ENCODE results near the gene SP7. TPM values are rescaled to one million over a fixed set of nuclear protein-coding genes. Genes with fewer than 3 reads are reported as not detected.
"Not testable (repeated sequence)": the region's sequence is repeated elsewhere in the genome, so short reads cannot be mapped to it uniquely, and the experiment has no call there.

SP7 gene
- total and polyA plus RNA-seq, 9 donors = 0.02 to 0.10 TPM; not detected in 7

DNA sequence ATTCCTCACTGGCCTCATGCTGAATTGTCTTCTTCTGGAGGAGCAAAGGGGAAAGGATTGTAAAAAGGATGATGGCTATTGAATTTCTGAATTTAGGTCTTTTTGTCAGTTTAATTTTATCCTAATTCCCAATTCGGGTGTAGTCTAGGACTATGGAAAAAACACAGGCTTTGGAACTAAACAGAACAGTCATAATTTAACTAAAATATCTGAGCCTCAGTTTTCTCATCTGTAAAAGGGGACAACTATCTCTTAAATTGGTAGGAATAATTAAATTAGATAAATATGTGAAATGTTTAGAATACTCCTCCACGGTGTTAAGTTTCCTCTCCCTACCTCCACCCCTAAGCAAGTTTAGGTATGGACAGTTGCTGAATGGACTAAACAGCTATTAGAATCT, 40.6 kb upstream of the SP7 start:
- intact Hi-C loops (cut with DNase I) = no loop called here
- WGBS, 3 donors = 71 to 74% (median 73%) methylated on average over 2 of the region's 2 CpGs
- Histone ChIP-seq H3K27ac (no peak overlapping the region), H3K36me3 (no peaks in the 10 kb centered on the region), H3K4me3 (no peak overlapping the region), H3K9me3 (no peaks in the 10 kb centered on the region), H3K27me3 (no peaks in the 10 kb centered on the region), H3K4me1 (ENCODE audit: insufficient read depth) (peaks cover 5% of the 10 kb centered on the region)
- TF ChIP-seq, protein P1, sequence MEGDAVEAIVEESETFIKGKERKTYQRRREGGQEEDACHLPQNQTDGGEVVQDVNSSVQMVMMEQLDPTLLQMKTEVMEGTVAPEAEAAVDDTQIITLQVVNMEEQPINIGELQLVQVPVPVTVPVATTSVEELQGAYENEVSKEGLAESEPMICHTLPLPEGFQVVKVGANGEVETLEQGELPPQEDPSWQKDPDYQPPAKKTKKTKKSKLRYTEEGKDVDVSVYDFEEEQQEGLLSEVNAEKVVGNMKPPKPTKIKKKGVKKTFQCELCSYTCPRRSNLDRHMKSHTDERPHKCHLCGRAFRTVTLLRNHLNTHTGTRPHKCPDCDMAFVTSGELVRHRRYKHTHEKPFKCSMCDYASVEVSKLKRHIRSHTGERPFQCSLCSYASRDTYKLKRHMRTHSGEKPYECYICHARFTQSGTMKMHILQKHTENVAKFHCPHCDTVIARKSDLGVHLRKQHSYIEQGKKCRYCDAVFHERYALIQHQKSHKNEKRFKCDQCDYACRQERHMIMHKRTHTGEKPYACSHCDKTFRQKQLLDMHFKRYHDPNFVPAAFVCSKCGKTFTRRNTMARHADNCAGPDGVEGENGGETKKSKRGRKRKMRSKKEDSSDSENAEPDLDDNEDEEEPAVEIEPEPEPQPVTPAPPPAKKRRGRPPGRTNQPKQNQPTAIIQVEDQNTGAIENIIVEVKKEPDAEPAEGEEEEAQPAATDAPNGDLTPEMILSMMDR (IDR thresholded peaks at IDR 0.05) = no peak
- no peak for TF ChIP-seq POLR2A (IDR thresholded peaks at IDR 0.05)
- TF ChIP-seq EP300 (IDR thresholded peaks at IDR 0.05) = no peak
- no peak for DNase-seq

DNA sequence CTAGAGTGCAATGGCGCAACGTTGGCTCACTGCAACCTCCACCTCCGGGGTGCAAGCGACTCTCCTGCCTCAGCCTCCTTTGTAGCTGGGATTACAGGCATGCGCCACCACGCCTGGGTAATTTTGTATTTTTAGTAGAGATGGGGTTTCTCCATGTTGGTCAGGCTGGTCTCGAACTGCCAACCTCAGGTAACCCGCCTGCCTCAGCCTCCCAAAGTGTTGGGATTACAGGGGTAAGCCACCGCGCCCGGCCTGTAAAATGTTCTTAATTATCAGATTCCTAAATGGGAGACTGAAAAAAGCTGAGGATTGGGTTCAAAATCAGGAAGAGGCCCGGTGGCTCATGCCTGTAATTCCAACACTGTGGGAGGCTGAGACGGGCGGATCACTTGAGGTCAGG, 38.1 kb upstream of the SP7 start:
- H3K4me1 ChIP-seq (ENCODE audit: insufficient read depth); H3K4me3 ChIP-seq; H3K36me3 ChIP-seq; H3K9me3 ChIP-seq; intact Hi-C loops (cut with DNase I); H3K27me3 ChIP-seq; H3K27ac ChIP-seq: not testable (repeated sequence)
- DNase-seq = peak in 1 of 5 donors; percentile 28
- WGBS, 3 donors = 88 to 89% (median 88%) methylated on average over 14 of the region's 14 CpGs

DNA sequence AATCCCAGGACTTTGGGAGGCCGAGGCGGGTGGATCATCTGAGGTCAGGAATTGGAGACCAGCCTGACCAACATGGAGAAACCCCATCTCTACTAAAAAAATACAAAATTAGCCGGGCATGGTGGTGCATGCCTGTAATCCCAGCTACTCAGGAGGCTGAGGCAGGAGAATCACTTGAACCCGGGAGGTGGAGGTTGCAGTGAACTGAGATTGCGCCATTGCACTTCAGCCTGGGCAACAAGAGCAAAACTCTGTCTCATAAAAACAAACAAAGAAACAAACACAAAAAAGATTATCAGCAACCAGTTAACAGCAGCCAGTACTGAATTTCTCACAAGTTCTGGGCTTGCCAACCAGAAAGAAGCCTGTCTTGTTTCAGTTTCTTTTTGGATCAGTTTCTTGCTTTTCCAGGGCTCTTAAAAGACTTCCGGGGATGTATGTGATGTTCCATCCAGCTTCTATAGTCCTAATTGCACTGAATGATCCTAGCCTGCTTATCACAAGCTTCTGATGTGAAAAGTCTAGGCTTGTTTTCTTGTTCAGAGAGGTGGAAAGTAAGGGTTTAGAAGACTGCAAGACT, 37.5 kb upstream of the SP7 start:
- DNase-seq; H3K4me3 ChIP-seq; H3K4me1 ChIP-seq (ENCODE audit: insufficient read depth); intact Hi-C loops (cut with DNase I); H3K27me3 ChIP-seq; H3K9me3 ChIP-seq; H3K36me3 ChIP-seq: not testable (repeated sequence)
- H3K27ac ChIP-seq = peak overlapping the region in 1 of 2 donors; percentile 32
- WGBS, 3 donors = 71 to 73% (median 71%) methylated on average over 6 of the region's 6 CpGs

DNA sequence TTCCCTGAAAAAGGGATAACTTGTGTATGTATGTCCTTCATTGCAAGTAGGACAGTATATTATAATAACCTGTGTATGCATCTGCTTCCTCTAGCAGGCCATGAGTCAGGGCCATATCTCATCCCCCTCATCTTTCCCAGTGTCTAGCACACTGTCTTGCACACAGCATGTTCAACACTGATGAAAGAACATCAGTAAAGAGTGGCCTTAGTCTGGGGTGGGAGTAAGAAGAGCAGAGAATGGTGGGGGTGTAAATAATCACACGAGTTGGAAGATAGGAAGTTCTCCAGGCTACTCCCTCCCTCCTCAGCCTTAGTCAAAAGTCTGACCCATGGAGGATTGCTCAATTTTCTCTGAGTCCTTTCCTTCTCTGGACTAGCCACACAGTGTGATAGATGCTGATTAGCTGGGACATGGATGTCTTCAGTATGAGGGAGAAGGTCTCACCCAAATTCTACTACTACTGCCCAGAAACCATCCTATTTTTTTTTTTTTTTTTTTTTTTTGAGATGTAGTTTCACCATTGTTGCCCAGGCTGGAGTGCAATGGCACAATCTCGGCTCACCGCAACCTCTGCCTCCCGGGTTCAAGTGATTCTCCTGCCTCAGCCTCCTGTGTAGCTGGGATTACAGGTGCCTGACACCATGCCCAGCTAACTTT, 29.2 kb upstream of the SP7 start:
- Histone ChIP-seq H3K27ac (no peak overlapping the region), H3K9me3 (no peaks in the 10 kb centered on the region), H3K4me1 (ENCODE audit: insufficient read depth) (peaks cover 8% of the 10 kb centered on the region), H3K27me3 (no peaks in the 10 kb centered on the region), H3K4me3 (no peak overlapping the region), H3K36me3 (no peaks in the 10 kb centered on the region)
- DNase-seq = no peak
- intact Hi-C loops (cut with DNase I) = no loop called here
- WGBS, 3 donors = 68 to 73% (median 68%) methylated on average over 4 of the region's 4 CpGs
- TF ChIP-seq, protein P1 (IDR thresholded peaks at IDR 0.05) = no peak
- TF ChIP-seq EP300 (IDR thresholded peaks at IDR 0.05) (no peak), POLR2A (IDR thresholded peaks at IDR 0.05) (no peak)

DNA sequence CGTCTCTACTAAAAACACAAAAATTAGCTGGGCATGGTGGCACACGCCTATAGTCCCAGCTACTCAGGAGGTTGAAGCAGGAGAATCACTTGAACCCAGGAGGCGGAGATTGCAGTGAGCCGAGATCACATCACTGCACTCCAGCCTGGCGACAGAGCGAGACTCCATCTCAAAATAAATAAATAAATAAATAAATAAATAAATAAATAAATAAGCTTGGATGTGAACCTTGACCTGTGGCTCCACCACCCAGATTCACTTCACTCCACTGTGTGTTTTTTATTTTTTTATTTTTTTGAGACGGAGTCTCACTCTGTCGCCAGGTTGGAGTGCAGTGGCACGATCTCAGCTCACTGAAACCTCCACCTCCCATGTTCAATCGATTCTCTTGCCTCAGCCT, 25.5 kb upstream of the SP7 start:
- H3K27ac ChIP-seq; H3K9me3 ChIP-seq; H3K4me1 ChIP-seq (ENCODE audit: insufficient read depth); H3K36me3 ChIP-seq; H3K4me3 ChIP-seq; H3K27me3 ChIP-seq; intact Hi-C loops (cut with DNase I); DNase-seq: not testable (repeated sequence)
- WGBS, 3 donors = 86 to 96% (median 92%) methylated on average over 10 of the region's 10 CpGs

DNA sequence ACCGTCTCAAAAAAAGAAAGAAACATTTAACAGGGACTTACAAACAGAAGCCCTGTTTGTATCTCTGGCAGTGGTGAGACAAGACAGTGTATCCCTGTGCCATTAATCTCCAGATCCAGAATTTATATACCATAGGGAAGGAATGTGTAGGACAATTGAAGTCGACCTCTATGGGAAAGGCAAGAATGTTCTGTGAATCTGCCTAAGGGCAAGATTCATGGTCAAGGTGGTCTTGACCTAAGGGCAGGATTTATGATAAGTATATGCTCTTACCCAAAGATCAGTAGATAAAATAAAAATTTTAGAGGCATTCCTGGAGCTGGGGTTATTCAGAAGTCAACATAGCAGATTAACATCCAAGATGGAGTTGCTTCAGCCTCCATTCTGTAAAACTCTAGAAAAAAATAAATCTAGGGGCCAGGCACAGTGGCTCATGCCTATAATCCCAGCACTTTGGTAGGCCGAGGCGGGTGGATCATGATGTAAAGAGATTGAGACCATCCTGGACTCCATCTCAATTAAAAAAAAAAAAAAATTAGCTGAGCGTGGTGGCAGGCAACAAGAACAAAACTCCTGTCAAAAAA, 22.8 kb upstream of the SP7 start:
- Histone ChIP-seq H3K9me3 (no peaks in the 10 kb centered on the region), H3K27me3 (no peaks in the 10 kb centered on the region), H3K4me3 (no peak overlapping the region), H3K27ac (no peak overlapping the region), H3K4me1 (ENCODE audit: insufficient read depth) (no peaks in the 10 kb centered on the region), H3K36me3 (no peaks in the 10 kb centered on the region)
- intact Hi-C loops (cut with DNase I) = loop anchor here in 2 of 4 donors (5.0 to 10.0 kb wide), 2 partner anchors 146 to 148 kb away; partner anchors contain the start of genes NPFF (in 2 of the 2) and TARBP2 (in 1 of the 2)
- no peak for DNase-seq
- 70 to 78% (median 78%) methylated on average over 5 of the region's 5 CpGs for WGBS, 3 donors
- TF ChIP-seq EP300 (IDR thresholded peaks at IDR 0.05) (no peak), POLR2A (IDR thresholded peaks at IDR 0.05) (no peak)
- TF ChIP-seq, protein P1 (IDR thresholded peaks at IDR 0.05) = no peak

Data from ovary (tissue), 9 donors.